GM18870 (cell line): Measurements from ENCODE around the gene SIM2.

Experiments used
- ATAC-seq: cut with Tn5 transposase; IDR thresholded peaks from one replicate; pipeline ENCODE4 v1.9.1; 2021; ENCODE audit warnings: moderate library complexity; ENCODE audit not compliant: unreplicated experiment

Gene SIM2

DNA sequence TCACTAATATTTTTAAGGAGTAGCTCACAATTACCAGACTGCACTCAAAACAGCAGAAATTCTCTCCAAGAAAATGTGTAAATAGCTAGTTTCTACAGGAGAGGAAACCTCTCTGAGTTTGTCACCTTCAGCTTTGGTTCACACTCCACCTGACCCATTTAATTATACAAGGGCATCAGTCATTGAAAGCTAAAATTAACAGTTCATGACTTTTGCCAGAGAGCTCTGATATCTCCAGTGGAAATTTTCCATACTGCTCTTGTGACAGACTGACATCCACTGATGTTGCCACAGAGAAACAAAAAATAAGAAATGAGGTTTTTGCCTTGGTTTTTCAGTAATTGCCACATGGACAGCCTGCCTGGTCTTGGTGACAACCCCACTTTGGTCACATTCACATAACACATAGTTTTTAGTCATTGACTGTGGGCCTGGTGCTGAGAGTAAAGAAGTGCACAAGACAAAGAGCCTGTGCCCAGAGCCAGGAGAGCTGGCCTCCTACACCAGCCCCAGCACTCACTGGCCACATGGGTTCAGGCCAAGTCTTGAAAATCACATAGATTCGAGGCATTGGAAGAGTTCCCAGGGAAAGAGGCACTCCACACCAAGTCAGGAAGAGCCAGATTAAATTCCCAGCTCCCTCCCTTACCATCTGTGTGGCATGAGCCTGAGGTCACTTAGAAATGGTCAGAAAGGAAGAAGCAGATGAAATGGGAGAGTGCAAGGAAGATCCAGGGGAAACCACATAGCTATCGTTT lies 13.8 kb upstream of the SIM2 start:
- no peak for ATAC-seq

- no peak for ATAC-seq
Observed at GRCh38 chr21:36686955-36687354, 12.0 kb upstream of the SIM2 start.

GRCh38 chr21:36688324-36688723 lies 10.6 kb upstream of the SIM2 start:
- ATAC-seq: no peak

DNA sequence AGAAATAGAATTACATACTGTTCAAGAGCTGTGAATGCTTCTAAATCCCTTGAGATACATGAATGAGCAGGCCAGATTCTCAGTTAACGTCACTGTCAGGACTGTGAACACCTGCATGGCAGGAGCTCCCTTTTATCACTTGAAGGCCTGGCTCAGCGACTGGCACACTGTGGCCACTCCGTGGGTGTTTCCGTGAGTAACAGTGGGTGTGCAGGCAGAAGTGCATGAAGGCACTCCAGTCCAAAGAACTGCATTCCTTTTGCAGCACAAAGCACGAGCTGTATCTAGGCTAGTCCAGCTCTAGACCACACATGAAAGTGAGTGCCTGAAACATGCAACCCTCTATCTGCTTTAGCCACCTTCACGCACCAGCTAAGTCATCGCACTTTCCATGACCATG lies 9.6 kb upstream of the SIM2 start:
- ATAC-seq: no peak

GRCh38 chr21:36690628-36691554 lies 8.0 kb upstream of the SIM2 start:
- no peak for ATAC-seq

DNA sequence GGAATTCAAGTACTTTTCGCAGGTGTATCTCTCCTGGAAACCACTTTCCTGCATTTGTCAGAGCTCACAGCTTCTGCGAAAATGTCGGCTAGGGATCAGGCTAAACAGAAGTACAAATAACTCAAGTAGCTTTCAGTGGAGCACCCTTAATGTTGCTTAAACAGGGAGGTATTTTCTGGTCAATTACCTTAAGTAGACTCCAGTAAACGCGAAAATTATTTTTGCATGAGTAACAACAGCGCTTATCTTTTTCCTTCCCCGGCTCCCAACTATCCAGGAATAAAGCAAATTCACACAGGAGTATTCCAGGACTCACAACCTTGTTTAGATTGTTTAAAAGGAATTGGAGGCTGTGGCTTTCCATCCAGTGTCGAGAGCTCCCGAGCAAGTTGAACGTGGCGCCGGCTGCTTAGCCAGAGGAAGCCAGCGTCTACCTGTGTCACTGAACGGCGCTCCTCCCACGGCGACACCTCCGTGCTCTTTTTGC lies 7.3 kb upstream of the SIM2 start:
- no peak for ATAC-seq

- no peak for ATAC-seq
Observed at GRCh38 chr21:36692114-36692834, 6.6 kb upstream of the SIM2 start.

- no peak for ATAC-seq
Observed at GRCh38 chr21:36692835-36693488, 6.0 kb upstream of the SIM2 start.

- ATAC-seq: no peak
Observed at GRCh38 chr21:36693489-36694030, 5.4 kb upstream of the SIM2 start.

- ATAC-seq: no peak
Observed at GRCh38 chr21:36694031-36694515, 4.8 kb upstream of the SIM2 start.

DNA sequence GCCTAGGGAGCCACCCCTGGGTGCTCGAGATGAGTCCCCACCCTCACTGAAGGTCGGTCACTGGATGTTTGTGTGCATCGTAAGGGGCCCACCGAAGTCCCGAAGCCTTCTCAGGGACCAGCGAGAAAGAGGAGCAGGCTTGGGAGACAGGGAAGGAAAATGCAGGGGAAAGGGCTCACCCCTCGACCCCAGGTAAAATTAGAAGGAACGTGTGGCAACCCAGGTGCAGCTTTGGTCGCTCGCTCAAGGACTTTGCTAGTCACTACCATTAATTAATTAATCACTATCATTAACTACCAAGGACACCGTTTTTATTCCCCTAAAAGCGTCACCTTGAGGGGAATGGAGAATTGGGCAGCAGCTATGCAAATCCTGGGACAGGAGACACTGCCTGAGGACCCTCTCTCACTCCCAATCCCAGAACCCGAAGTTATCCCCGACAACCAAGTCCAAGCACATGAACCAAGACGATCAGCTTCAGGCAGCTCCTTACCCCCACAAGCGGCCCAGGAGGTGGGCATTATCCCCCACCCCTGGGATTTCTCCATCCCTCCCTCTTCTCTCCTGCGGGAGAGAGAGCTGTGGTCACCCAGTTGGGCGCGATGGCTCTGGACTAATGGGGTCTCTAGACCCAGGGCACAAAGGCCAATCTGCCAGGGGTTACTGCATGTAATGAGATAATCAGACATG lies 4.2 kb upstream of the SIM2 start:
- no peak for ATAC-seq

- no peak for ATAC-seq
Observed at GRCh38 chr21:36695283-36695634, 3.7 kb upstream of the SIM2 start.

- no peak for ATAC-seq
Observed at GRCh38 chr21:36695671-36696389, 3.1 kb upstream of the SIM2 start.

DNA sequence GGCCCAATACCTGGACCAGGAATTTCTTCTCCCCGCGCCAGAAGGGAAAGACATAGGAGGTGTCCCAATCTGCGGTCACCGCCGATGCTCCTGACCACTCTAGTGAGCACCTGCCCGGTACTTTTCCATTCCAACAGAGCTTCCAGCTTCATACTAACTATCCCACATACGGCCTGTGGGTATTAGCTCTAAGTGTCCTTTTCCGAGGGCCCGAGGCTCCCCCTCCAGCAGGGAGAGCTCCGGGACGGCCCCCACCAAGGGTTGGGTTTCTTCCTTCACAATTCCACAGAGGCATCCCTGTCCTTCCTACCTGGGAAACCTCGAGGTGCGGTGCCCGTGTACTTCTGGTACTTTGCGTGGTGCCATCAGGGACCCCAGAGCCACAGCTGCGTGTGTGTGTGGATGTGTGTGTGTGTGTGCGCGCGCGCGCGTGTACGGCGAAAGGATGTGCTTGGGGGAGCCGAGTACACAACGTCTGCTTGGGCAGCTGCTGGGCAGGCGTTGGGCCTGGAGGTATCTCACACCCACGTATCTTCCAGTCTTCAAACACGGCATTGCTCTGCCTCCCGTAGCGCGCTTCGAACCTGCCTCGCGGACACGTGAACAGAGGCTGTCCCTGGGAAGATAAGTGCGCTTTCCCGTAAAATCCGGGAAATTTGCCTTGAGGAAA lies 2.4 kb upstream of the SIM2 start:
- no peak for ATAC-seq

GRCh38 chr21:36697060-36697850 lies 1.7 kb upstream of the SIM2 start:
- no peak for ATAC-seq

DNA sequence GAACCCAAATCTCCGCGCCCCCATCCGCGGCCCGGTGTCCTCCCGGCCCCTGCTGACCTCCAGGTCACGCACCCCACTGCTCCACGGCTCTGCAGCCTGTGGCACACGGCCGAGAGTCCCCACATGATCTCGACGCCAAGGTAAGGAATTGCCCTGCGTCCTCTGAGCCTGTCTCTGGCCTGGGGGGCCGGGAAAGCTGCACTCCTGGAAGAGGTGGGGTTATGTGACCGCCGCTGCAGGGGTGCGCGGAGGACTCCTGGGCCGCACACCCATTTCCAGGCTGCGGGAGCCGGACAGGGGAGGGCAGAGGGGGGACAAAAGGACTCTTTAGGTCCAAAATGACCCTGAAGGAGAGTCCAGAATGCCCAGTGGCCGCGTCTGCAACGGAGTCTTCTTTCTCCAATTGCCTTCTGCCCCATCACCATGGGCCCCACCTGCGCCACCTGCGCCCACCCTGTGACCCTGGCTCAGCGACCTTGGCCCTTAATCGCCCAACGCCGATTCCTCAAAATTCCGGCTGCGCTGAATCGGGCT lies 997 bp upstream of the SIM2 start:
- no peak for ATAC-seq

DNA sequence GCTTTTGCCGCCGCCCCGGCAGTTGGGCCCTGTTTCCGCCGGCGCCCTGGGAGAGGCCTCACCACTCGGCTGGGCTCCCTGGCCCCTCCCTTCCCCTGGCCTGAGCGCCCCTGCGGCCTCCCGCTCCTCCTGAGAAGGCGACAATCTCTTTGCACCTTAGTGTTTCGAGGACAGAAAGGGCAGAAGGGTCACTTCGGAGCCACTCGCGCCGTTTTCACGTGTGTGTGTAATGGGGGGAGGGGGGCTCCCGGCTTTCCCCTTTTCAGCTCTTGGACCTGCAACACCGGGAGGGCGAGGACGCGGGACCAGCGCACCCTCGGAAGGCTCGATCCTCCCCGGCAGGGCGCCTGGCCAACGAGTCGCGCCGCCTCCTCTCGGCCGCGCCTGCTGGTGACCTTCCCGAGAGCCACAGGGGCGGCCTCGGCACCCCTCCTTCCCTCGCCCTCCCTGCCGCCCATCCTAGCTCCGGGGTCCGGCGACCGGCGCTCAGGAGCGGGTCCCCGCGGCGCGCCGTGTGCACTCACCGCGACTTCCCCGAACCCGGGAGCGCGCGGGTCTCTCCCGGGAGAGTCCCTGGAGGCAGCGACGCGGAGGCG lies 432 bp upstream of the SIM2 start:
- ATAC-seq: no peak
